CD14-positive monocyte (primary cell): ENCODE measurements around the gene SLC2A4RG. TPM values are rescaled to one million over a fixed set of nuclear protein-coding genes. Genes with fewer than 3 reads are reported as not detected.

Experiments used
- DNase-seq, 3 donors: peaks; one replicate each; pipeline ENCODE4 v3.0.0-alpha.2; 2011 to 2022
- H2AFZ ChIP-seq: 2 replicates; pipeline ENCODE4 v1.6.0; 2012; ENCODE audit warnings: mild to moderate bottlenecking, low read depth, low read length, inconsistent platforms; ENCODE audit not compliant: insufficient read depth, poor library complexity, severe bottlenecking
- H3K27ac ChIP-seq, 2 donors: 1 replicate in 1 of 2; 2 replicates in 1 of 2; pipeline ENCODE4 v1.5.1; 2012 to 2013; ENCODE audit warnings: low read length in 2 of 2, control low read depth in 1 of 2, inconsistent platforms in 1 of 2, low read depth in 1 of 2, mild to moderate bottlenecking in 1 of 2
- H3K27me3 ChIP-seq, 2 donors: one replicate each; pipeline versions ENCODE4 v1.6.0 to v1.6.1; 2011 to 2013; ENCODE audit warnings: low read length in 2 of 2; ENCODE audit not compliant: control insufficient read depth in 2 of 2, insufficient read depth in 2 of 2
- H3K36me3 ChIP-seq, 2 donors: replicated peaks in 1 of 2; 1 replicate in 1 of 2; 2 replicates in 1 of 2; pipeline versions ENCODE4 v1.5.1 to v1.6.1; 2012 to 2013; ENCODE audit warnings: low read length in 2 of 2, control low read depth in 1 of 2, inconsistent platforms in 1 of 2, mild to moderate bottlenecking in 1 of 2; ENCODE audit not compliant: insufficient read depth in 2 of 2, control insufficient read depth in 1 of 2
- H3K4me1 ChIP-seq, 2 donors: 1 replicate in 1 of 2; 2 replicates in 1 of 2; pipeline versions ENCODE4 v1.5.1 to v1.6.1; 2012 to 2013; ENCODE audit warnings: low read length in 2 of 2, control low read depth in 1 of 2, inconsistent platforms in 1 of 2, mild to moderate bottlenecking in 1 of 2, moderate library complexity in 1 of 2; ENCODE audit not compliant: insufficient read depth in 2 of 2, control insufficient read depth in 1 of 2
- H3K4me2 ChIP-seq: replicated peaks from 2 replicates; pipeline ENCODE3; 2012; ENCODE audit warnings: low read length, moderate library complexity, mild to moderate bottlenecking; ENCODE audit not compliant: poor library complexity, severe bottlenecking; ENCODE audit errors: extremely low read depth
- H3K4me3 ChIP-seq, 3 experiments: fragments of 200-600 bp in 1 of 3; sonication (generic) in 1 of 3; replicated peaks in 1 of 3; 1 replicate in 2 of 3; 2 replicates in 1 of 3; pipeline ENCODE4 v1.5.1; 2011 to 2013; ENCODE audit warnings: low read length in 3 of 3, mild to moderate bottlenecking in 3 of 3, control low read depth in 2 of 3, low read depth in 2 of 3, inconsistent platforms in 1 of 3, moderate library complexity in 1 of 3
- H3K79me2 ChIP-seq: 2 replicates; pipeline ENCODE4 v1.6.0; 2012; ENCODE audit warnings: mild to moderate bottlenecking, control low read depth, inconsistent platforms, low read length, moderate library complexity; ENCODE audit not compliant: insufficient read depth
- H3K9ac ChIP-seq: 2 replicates; pipeline ENCODE4 v1.6.0; 2017; ENCODE audit warnings: low read length, mild to moderate bottlenecking; ENCODE audit not compliant: insufficient read depth, poor library complexity, severe bottlenecking
- H3K9me3 ChIP-seq, 2 donors: replicated peaks in 1 of 2; 1 replicate in 1 of 2; 2 replicates in 1 of 2; pipeline versions ENCODE4 v1.5.1 to v1.6.1; 2012 to 2013; ENCODE audit warnings: low read length in 2 of 2, control low read depth in 1 of 2; ENCODE audit not compliant: control insufficient read depth in 1 of 2, insufficient read depth in 1 of 2
- H4K20me1 ChIP-seq: 2 replicates; pipeline ENCODE4 v1.6.0; 2012; ENCODE audit warnings: mild to moderate bottlenecking, low read length, control low read depth, moderate library complexity; ENCODE audit not compliant: insufficient read depth
- H3K27ac Mint-ChIP-seq, 7 donors: one replicate each; pipeline ENCODE4 v1.8.0; 2020; ENCODE audit warnings: mild to moderate bottlenecking in 7 of 7, mixed read lengths in 7 of 7, moderate library complexity in 6 of 7, inconsistent platforms in 2 of 7
- H3K27me3 Mint-ChIP-seq, 3 donors: one replicate each; pipeline ENCODE4 v1.8.0; 2021 to 2022; ENCODE audit warnings: low read depth in 3 of 3, mild to moderate bottlenecking in 3 of 3, mixed read lengths in 3 of 3, moderate library complexity in 3 of 3, inconsistent platforms in 1 of 3
- H3K36me3 Mint-ChIP-seq, 2 donors: one replicate each; pipeline ENCODE4 v1.8.0; 2020; ENCODE audit warnings: mixed read lengths in 2 of 2, inconsistent platforms in 1 of 2, mild to moderate bottlenecking in 1 of 2
- H3K4me1 Mint-ChIP-seq: one replicate; pipeline ENCODE4 v1.8.0; 2020; ENCODE audit warnings: mild to moderate bottlenecking, mixed read lengths
- H3K4me3 Mint-ChIP-seq, 2 donors: one replicate each; pipeline ENCODE4 v1.8.0; 2020; ENCODE audit warnings: mild to moderate bottlenecking in 2 of 2, mixed read lengths in 2 of 2, moderate library complexity in 1 of 2
- H3K9me3 Mint-ChIP-seq, 7 donors: one replicate each; pipeline ENCODE4 v1.8.0; 2020 to 2022; ENCODE audit warnings: mixed read lengths in 7 of 7, mild to moderate bottlenecking in 6 of 7, moderate library complexity in 6 of 7, inconsistent platforms in 2 of 7
- CTCF ChIP-seq: fragments of 200-600 bp; IDR thresholded peaks from one replicate; pipeline ENCODE4 v1.8.0; 2022; ENCODE audit warnings: antibody characterized with exemption, mild to moderate bottlenecking
- WGBS: methylation state at CpG from one replicate; pipeline ENCODE4 v1.1.5; 2013; ENCODE audit warnings: missing lambda C conversion rate; ENCODE audit not compliant: insufficient coverage; 5-methylcytosine and 5-hydroxymethylcytosine counted together
- intact Hi-C, 2 donors: fragments of 100-400 bp; cut with micrococcal nuclease; formaldehyde crosslinking; loops; one replicate each; pipeline versions ENCODE4 v1.15.0 to v1.15.1; 2023
- polyA plus RNA-seq, 3 donors: library from polyadenylated mRNA; depleted of rRNA in 1 of 3; unstranded in 2 of 3; stranded (reverse) in 1 of 3; fragments of 300-500 nt in 2 of 3; fragments of >200 nt in 1 of 3; fragmentation: Illumina TruSeq in 2 of 3; gene quantifications; 1 replicate in 2 of 3; 2 replicates in 1 of 3; pipeline ENCODE4 v1.2.3, GENCODE V29; 2012 to 2021

The SLC2A4RG gene
- polyA plus RNA-seq, 3 donors: 0.46 to 21.0 (median 1.5) TPM

GRCh38 chr20:63709149-63709527, 30.4 kb upstream of the SLC2A4RG start:
- Histone ChIP-seq H3K79me2 (peaks cover 85% of the 10 kb centered on the region), H3K27me3 (no peaks in the 10 kb centered on the region), H3K4me3 (peak overlapping the region in 1 of 3 experiments; percentile 86), H3K27ac (peak overlapping the region in 1 of 2 donors; percentile 81), H3K4me2 (peak overlapping the region; percentile 97), H3K36me3 (peaks cover 52 to 59% of the 10 kb centered on the region in 2 donors), H3K4me1 (peaks cover 23 to 30% of the 10 kb centered on the region in 2 donors), H4K20me1 (peaks cover 59% of the 10 kb centered on the region), H2AFZ (no peak overlapping the region), H3K9ac (peak overlapping the region; percentile 85), H3K9me3 (peaks cover 0 to 3% of the 10 kb centered on the region in 2 donors)
- no peak for TF ChIP-seq CTCF
- intact Hi-C loops: loop anchor here (2.0 to 5.0 kb wide), 4 partner anchors 32 to 248 kb away; partner anchors contain the start of genes RTEL1 (in 2 of the 2) and UCKL1 (in 1 of the 2)
- Mint-ChIP-seq H3K36me3 (peaks cover 54 to 77% of the 10 kb centered on the region in 2 donors), H3K9me3 (peaks cover 0 to 8% (median 4%) of the 10 kb centered on the region in 7 donors), H3K27ac (peak overlapping the region in 3 of 7 donors; percentile 15 to 30 (median 26)), H3K4me3 (peak overlapping the region; percentile 82 to 86), H3K27me3 (peaks cover 0 to 3% (median 0%) of the 10 kb centered on the region in 3 donors), H3K4me1 (peaks cover 34% of the 10 kb centered on the region)
- WGBS: over 99% methylated on average over 12 of the region's 17 CpGs
- no peak for DNase-seq

- Histone ChIP-seq H3K27ac (no peak overlapping the region), H3K9me3 (peaks cover 9 to 16% of the 10 kb centered on the region in 2 donors), H3K9ac (no peak overlapping the region), H3K36me3 (peaks cover 36 to 59% of the 10 kb centered on the region in 2 donors), H3K4me1 (peaks cover 23 to 28% of the 10 kb centered on the region in 2 donors), H3K79me2 (peaks cover 94% of the 10 kb centered on the region), H2AFZ (no peak overlapping the region), H4K20me1 (peaks cover 69% of the 10 kb centered on the region), H3K27me3 (no peaks in the 10 kb centered on the region), H3K4me2 (no peak overlapping the region), H3K4me3 (no peak overlapping the region)
- no peak overlapping the region for H3K4me3 Mint-ChIP-seq
- WGBS: 98% methylated on average over 8 of the region's 12 CpGs
- H3K9me3 Mint-ChIP-seq: peaks cover 5 to 22% (median 14%) of the 10 kb centered on the region in 7 donors
- H3K27ac Mint-ChIP-seq: peak overlapping the region in 2 of 7 donors; percentile 54 to 69
- peaks cover 53 to 75% of the 10 kb centered on the region in 2 donors for H3K36me3 Mint-ChIP-seq
- H3K4me1 Mint-ChIP-seq: peaks cover 34% of the 10 kb centered on the region
- DNase-seq: no peak
- peaks cover 0 to 2% (median 1%) of the 10 kb centered on the region in 3 donors for H3K27me3 Mint-ChIP-seq
- no peak for TF ChIP-seq CTCF
- intact Hi-C loops: no loop called here
These were observed 28.4 kb upstream of the SLC2A4RG start for GRCh38 chr20:63711085-63711645.
